GM18867 (cell line): ENCODE measurements around the gene SHLD2.
"Not testable (repeated sequence)": the region's sequence is repeated elsewhere in the genome, so short reads cannot be mapped to it uniquely, and the experiment has no call there.

Source experiments
- ATAC-seq: cut with Tn5 transposase; IDR thresholded peaks from one replicate; pipeline ENCODE4 v1.9.1; 2021; ENCODE audit warnings: mild to moderate bottlenecking, moderate library complexity; ENCODE audit not compliant: unreplicated experiment

SHLD2 gene

DNA sequence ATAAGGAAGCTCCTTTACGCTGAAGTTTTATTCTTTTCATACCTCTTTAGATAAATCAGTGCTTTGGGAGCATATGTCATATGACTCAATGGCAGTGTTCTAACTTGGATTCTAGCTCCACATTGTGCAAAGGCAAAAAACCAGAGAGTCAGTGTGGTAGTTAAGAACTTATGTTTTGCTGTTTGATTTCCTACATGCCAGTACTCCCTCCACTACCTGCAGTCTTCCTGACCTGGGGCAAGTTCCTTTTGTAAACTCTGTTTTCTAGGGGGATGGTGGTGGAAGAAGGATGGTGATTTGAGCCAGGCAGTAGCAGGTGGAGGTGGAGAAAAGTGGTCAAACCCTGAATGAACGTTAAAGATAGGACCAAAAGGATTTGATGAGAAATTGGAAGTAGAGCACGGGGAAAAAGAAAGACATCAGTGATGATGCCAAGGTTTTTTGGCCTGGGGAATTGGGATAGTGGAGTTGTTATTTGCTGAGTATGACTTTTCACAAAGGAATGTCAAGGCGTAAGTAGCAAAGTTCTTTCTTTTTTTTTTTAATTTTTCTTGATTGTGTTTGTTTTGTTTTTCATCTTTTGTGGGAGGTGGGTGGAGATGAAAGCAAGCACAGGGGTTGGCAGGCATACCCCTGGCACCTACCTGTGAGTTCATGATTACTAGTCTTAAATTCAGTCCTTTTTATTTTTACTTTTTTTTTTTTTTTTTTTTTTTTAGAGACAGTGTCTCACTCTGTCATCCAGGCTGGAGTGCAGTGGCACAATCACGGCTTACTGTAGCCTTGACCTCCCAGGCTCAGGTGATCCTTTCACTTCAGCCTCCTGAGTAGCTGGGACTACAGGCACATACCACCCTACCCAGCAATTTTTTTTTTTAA, 47.5 kb downstream of the SHLD2 start:
- ATAC-seq = not testable (repeated sequence)

DNA sequence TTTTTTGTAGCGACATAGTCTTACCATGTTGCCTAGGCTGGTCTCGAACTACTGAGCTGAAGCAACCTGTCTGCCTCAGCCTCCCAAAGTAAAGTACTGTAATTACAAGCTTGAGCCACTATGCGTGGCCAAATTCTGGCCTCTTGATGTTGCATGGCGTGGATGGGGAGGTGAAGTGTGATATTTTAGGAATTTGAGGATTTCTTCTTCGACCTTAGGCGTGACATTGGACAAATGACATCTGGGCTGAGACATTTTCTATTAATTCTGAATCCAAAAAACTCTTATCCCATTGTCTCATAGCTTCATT, 48.1 kb downstream of the SHLD2 start:
- not testable (repeated sequence) for ATAC-seq

DNA sequence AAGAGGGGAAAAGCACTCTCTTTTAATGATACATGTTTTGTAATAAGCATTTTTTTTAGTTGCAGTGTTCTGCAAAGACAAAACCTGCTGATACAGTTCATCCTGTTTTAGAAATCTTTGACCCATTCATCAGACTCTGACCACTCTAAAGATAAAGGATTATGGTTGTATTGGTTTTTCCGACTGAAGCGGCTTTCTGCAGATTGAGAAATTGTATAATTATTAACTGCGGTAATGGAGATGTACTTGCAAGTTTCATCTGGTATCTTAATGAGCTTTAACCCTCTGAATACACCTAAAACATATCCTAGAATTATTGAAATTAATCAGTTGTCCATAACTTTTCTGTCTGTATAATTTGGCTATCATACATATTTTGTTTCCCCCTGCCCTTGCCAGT, 50.6 kb downstream of the SHLD2 start:
- ATAC-seq = not testable (repeated sequence)

DNA sequence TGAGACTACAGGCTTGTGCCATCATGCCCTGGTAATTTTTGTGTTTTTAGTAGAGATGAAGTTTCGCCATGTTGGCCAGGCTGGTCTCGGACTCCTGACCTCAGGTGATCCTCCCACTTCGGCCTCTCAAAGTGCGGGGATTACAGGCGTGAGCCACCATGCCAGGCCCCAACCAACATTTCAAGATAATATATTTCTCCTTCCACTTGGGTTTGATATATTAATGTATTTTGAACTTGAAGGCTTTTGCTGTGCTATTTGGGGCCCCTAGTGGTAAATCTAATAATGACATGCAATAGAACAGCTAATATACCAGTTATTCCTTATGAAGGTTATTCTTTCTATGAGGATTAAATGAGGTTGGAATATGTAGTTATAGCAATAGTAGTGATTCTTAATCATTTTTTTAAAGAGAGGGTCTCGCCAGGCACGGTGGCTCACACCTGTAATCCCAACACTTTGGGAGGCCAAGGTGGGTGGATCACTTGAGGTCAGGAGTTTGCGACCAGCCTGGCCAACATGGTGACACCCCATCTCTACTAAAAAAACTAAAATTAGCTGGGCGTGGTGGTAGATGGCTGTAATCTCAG, 54.1 kb downstream of the SHLD2 start:
- ATAC-seq = not testable (repeated sequence)

DNA sequence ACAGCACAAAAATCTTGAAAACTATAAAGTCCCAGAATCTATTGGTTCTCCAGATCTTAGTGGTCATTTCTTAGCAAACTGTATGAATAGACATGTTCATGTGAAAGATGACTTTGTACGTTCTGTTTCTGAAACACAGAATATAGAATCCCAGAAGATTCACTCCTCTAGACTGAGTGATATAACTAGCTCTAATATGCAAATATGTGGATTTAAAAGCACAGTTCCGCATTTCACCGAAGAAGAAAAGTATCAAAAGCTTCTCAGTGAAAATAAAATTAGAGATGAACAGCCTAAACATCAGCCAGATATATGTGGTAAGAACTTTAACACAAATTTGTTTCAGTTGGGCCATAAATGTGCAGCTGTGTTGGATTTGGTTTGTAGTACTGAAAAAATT, 56.5 kb downstream of the SHLD2 start:
- not testable (repeated sequence) for ATAC-seq

DNA sequence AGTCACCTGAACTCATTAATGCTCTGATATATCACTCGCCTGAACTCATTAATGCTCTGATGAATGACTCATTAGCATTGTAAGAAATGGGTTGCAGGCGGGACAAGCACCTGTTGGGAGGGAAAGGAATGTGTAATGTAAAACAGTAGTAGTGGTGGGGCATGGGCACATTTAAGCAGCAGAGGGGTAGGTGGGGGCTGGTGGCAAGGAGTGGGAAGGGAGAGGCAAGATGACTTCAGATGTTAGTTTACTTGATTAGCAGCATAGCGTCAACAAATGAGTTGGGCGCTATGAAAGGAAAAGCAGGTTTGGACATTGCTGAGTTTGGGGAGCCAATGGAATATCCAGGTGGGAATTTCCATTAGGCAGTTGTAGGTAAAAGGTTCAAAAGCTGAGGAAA, 61.8 kb downstream of the SHLD2 start:
- ATAC-seq = not testable (repeated sequence)

DNA sequence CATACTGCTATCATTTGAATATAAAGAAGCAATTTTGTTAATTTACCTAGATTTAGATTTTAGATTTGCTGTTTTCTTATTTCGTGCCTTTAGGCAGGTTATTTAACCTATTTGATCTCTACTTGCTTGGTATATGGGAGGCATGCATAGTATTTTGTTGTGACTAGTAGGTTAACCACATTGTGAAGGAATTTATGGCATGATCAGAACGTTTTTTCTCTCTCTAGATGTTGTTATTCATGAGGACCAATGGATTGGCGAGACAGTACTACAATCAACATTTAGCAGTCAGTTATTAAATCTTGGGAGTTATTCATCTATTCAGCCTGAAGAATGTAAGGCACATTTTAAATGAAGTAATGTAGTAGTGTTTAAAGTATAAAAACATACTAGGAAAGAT, 62.8 kb downstream of the SHLD2 start:
- not testable (repeated sequence) for ATAC-seq

DNA sequence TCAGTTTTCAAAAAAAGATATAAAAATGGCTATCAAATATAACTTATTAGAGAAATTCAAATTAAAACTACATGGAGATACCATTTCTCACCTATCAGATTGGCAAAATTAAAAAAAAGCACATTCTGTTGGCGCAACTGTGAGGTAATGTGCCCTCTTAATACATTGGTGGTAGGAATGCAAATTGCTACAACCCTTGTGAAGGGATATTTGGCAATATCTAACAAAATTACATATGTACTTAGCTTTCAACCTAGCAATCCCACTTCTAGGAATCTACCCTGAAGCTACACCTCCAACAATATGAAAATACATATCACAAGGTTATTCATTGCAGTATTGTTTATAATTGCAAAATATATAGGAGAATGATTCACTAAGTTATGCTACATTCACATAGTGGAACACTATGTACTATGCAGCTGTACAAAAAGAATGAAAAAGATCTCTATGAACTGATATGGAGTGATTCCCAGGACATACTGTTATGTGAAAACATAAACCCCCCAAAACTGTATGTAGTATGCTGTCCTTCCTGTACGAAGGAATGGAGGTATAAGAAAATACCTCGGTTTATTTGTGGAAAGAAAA, 67.8 kb downstream of the SHLD2 start:
- not testable (repeated sequence) for ATAC-seq

DNA sequence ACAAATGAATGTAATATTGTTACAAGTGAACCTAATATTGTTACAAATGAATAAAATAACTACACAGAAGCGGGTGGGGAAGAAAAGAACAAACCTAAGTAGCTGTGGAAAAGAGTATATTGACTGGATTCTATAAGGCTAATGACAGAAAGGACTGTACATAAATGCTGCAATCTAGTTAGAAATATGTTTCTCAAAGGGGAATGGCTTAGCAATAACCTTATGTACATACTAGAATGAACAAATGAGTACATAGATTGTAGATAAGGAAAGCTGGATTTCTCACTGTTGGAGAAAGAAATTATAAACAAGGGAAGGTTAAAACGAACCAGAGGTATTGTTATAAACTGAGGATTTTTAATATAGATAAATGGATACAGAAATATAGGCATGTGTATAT, 68.4 kb downstream of the SHLD2 start:
- not testable (repeated sequence) for ATAC-seq

DNA sequence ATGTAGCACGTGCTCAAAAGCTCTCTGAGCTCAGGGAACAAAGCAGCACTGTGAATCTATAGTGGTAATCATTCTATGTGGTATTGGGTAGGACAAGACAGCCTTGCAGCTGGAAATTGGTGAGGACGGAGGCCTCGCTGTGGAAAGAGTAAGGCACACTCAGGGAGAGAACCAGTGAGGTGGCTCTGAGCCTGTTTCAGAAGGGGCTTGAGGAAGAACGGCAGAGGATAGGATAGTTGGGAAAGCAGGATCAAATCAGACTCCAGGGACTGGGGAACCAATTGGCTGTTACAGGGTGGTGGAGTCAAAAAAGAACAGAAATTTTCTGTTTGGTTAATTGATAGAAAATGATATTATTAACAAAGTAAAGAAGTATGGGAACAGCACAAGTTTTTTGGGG, 74.9 kb downstream of the SHLD2 start:
- ATAC-seq = not testable (repeated sequence)

DNA sequence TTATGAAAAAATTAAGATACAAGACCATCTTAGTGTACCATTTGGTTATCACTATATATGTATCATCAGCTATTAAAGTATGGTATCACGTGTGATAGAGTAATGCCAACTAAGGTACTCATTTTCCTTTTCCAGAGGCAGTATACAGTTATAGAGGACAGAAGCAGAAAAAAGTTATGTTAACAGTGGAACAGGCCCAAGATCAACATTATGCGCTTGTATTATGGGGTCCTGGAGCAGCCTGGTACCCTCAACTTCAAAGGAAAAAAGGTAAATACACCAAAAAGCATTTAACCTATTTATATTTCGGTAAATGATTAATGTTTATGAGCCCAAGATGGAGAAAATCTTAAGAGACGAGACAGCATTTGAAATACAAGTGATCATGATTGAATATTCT, 75.7 kb downstream of the SHLD2 start:
- not testable (repeated sequence) for ATAC-seq

DNA sequence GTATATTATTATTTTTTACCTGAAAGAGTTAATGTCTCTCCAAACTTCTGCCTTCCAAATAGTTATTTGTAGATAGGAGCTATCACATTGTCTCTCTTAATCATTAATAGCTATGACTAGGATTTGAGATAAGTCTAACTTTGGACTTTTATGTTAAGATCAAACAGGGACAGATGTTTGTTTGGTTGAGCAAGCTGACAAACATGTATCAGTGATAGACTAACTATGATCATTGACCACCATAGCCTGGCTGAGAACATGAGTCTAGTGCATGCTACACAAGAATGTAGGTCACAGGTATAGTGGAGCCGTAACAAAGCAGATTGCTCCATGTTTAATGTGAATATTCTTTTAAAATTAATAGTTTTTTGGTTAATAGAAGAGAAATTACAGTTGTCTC, 76.7 kb downstream of the SHLD2 start:
- ATAC-seq = not testable (repeated sequence)

DNA sequence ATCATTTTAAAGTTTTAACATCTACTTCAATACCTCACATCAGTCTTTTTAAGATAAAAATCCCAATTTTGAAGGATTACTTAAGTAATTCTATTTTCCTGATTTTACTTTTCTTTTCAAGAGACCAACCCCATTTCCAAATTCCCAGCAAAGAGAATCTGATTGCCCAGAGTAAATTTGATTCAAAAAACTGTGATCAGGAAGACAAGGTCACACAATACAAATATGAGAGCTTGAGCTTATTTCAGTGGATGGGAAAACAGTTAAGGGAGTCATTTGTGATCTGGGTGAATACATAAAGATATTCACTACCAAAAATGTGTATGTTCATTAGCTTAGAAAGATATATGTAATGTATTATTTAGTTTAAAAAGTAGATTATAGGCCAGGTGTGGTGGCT, 77.2 kb downstream of the SHLD2 start:
- not testable (repeated sequence) for ATAC-seq

DNA sequence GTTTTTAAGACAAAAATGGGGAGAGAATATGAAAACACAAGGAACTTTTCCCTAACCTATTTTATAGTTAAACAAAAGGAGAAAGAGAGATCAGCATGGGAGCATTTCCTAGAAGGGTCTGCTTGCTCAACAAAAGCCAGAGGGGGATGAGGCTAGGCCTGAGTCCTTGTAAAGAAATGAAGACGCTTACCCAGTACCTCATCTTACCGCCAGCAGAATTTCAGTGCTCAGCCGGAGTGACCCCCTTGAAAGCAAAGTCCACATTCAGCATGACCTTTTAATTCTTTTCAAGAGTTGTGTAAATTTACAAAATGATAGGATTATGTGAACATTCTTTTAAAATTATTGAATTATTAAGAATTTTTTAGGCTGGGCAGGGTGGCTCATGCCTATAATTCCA, 82.6 kb downstream of the SHLD2 start:
- ATAC-seq = not testable (repeated sequence)

DNA sequence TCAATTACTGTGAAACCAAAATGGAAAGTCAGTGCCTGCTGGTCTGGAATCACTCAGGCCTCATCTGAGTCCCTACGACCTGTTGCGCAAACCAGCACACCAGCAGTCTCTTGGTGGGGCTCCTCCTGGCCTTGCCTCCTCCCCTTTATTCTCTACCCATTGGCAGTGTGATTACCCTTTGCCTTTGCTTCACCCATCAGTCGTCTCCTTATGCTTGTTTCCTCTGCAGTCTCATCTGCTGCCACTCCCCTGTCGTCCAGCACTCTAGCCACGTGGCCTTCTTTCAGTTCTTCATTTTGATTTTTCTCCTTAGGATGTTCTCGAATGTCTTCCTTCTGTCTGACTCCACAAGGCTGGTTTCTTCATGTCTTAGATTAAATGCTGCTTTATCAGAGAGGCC, 89.4 kb downstream of the SHLD2 start:
- peak; percentile 59 for ATAC-seq

DNA sequence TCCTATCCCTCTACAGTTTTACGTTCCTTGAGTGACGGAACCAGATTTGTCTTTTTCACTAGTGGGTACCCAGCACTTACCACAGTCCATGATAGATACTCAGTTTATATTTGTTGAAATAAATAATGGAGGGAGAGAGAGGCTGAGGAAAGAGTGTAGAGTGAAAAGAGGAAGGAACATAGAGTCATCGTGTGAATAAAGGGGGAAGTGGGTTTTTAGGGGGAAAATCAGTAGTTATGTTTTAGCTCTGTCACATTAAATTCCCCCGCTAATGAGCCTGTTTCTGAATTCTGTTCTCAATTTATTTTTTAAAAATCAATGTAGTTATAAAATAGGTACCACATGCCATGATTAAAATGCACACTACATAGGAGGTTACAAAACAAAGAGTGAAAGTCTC, 91.0 kb downstream of the SHLD2 start:
- ATAC-seq = not testable (repeated sequence)

DNA sequence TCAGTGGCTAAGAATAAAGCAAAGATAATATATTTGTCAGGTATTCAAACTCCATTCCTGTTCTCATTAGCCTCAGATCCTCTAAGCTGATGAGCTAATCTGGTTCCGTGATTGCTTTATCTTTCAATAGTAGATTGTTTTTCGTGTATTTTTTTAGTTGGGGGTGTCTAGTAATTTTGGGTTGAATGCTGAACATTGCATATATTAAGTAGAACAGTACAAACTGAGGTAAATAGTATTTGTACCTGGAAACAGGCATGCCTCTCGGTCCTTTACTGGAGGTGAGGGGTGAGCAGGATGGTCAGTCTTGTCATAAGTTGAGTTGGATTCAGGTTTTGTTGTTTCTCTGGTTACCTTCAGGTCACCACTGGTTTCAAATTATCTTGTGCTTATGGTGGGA, 92.6 kb downstream of the SHLD2 start:
- ATAC-seq = not testable (repeated sequence)

DNA sequence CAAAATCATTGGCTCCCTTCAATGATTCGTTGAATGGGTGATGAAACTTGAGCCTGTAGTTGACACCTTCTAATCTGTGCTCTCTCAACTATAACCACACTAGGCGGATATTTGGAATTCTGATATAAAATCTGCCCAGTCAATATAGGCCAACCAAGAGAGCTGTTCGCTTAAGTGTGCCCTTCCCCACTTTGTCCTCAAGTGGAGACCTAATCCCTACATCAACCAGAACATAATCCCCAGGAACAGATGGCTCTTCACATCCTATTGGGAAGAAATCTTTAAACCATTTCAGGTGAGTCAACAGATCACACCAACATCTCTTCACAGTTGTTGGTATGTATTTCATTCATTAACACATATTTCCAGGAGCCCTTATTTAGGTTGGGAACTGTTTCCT, 96.8 kb downstream of the SHLD2 start:
- not testable (repeated sequence) for ATAC-seq

DNA sequence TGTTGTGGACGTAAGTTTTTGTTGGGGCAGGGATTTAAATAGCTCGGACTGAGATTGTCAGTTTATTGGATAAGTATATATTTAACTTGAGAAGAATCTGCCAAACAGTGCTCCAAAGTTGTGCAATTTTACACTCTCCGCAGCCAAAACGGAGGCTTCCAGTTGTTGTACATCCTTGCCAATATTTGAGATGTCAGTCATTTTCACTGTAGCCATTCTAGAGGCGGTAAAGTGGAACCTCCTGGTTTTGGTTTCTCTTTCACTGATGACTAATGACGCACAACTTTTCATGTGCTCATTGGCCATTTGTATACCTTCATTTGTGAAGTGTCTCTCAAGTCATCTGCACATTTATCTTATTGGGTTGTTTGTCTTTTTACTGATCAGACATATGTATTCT, 105.9 kb downstream of the SHLD2 start:
- ATAC-seq = peak; percentile 72

DNA sequence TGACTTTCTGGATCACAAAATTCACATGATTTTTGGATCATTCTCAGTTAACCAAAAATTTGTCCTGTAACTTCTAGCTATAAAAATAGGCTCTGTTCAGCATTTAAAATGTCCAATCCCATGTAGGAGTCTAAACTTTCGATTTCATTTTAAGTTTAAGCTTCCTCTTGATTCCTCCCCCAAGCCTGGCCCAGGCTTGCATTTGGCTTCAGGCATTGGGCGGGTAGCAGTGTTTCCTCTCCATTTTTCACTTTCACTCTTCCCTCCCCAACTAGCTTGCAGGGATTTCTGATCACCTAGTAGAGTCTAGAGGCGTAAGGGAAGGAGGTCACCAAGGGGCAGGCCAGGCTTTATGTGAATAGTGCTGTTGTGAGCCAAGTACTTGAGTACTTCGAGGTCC, 109.8 kb downstream of the SHLD2 start:
- not testable (repeated sequence) for ATAC-seq

DNA sequence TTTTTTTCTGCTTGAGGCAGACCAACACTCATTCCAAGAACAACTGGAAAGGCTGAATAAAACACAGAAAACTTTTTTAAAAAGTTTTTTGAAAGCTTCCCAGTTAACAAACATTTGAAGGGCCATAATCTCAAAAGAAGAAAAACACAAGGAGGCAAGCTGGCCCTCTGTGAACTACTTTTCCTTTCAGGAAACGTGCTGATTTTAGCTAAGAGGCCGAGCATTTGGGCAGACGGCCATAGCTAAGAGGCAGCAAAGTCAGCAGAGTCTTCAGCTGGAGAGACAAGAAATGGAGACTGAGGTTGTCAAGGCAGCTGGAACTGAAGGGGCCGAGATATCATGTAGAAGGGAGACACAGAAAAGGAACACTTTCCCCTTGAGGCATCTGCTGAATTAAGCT, 111.9 kb downstream of the SHLD2 start:
- ATAC-seq = not testable (repeated sequence)

DNA sequence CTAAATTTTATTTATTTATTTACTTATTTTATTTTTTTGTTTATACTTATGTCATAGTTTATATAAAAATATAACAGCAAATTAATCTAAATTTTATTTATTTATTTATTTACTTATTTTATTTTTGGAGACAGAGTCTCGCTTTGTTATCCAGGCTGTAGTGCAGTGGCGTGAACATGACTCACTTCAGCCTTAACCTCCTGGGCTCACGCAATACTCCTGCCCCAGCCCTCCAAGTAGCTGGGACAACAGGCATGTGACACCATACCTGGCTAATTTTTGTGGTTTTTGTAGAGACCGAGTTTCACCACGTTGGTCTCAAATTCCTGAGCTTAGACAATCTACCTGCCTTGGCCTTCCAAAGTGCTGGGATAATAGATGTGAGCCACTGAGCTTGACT, 115.3 kb downstream of the SHLD2 start:
- not testable (repeated sequence) for ATAC-seq
